SK-N-SH (cell line): ENCODE data around the gene RGS6. TPM values are rescaled to one million over a fixed set of nuclear protein-coding genes. Genes with fewer than 3 reads are reported as not detected.

Experiments used
- CTCF ChIA-PET: fragments of 300-600, 350-600 bp; formaldehyde crosslinking; extraction: SDS; loops from one replicate; lab custom pipeline; 2021; lab: Yijun Ruan, JAX
- POLR2A ChIA-PET: fragments of 350-600 bp; sonication (Branson Sonifier 250); formaldehyde crosslinking; extraction: SDS; loops from one replicate; lab custom pipeline; 2020; ENCODE audit warnings: antibody characterized with exemption, inconsistent platforms; lab: Yijun Ruan, JAX
- DNase-seq: peaks from one replicate; pipeline ENCODE4 v3.0.0; 2012
- H2AFZ ChIP-seq: fragments of 200-600 bp; sonication (generic); 2 replicates; pipeline ENCODE4 v1.8.1; 2016; ENCODE audit warnings: antibody characterized with exemption, mild to moderate bottlenecking, low read depth
- H3F3A ChIP-seq: fragments of 200-600 bp; sonication (generic); replicated peaks from 2 replicates; pipeline ENCODE3; 2016; ENCODE audit warnings: antibody characterized with exemption, mild to moderate bottlenecking; ENCODE audit not compliant: insufficient read depth
- H3K27ac ChIP-seq, 2 experiments: fragments of 200-500 bp in 1 of 2; fragments of 200-600 bp in 1 of 2; sonication (Bioruptor generic) in 1 of 2; sonication (generic), shearing (Covaris generic) in 1 of 2; 2 replicates each; pipeline versions ENCODE4 v1.5.1 to v1.6.1; 2014 to 2016; ENCODE audit warnings: low read depth in 2 of 2, inconsistent platforms in 1 of 2, low read length in 1 of 2, mild to moderate bottlenecking in 1 of 2, mixed read lengths in 1 of 2
- H3K27me3 ChIP-seq: fragments of 200-600 bp; sonication (generic), shearing (Covaris generic); 2 replicates; pipeline ENCODE4 v1.6.1; 2016; ENCODE audit warnings: mixed run types; ENCODE audit not compliant: insufficient read depth
- H3K36me3 ChIP-seq, 2 experiments: fragments of 200-500 bp in 1 of 2; fragments of 200-600 bp in 1 of 2; sonication (Bioruptor generic) in 1 of 2; sonication (generic) in 1 of 2; replicated peaks in 1 of 2; 2 replicates each; pipeline versions ENCODE3 to v1.5.1; 2014 to 2016; ENCODE audit warnings: low read length in 1 of 2, mild to moderate bottlenecking in 1 of 2; ENCODE audit not compliant: insufficient read depth in 2 of 2, control insufficient read depth in 1 of 2
- H3K4me1 ChIP-seq, 2 experiments: fragments of 200-500 bp in 1 of 2; fragments of 200-600 bp in 1 of 2; sonication (Bioruptor generic) in 1 of 2; sonication (generic), shearing (Covaris generic) in 1 of 2; 2 replicates each; pipeline versions ENCODE4 v1.5.1 to v1.6.1; 2014 to 2016; ENCODE audit warnings: low read depth in 1 of 2, low read length in 1 of 2, mixed run types in 1 of 2; ENCODE audit not compliant: insufficient read depth in 2 of 2, control insufficient read depth in 1 of 2
- H3K4me2 ChIP-seq: fragments of 200-600 bp; sonication (generic), shearing (Covaris generic); 2 replicates; pipeline ENCODE4 v1.6.1; 2017; ENCODE audit warnings: mixed run types
- H3K4me3 ChIP-seq, 2 experiments: fragments of 200-500 bp in 1 of 2; fragments of 200-600 bp in 1 of 2; sonication (Bioruptor generic) in 1 of 2; sonication (generic), shearing (Covaris generic) in 1 of 2; 2 replicates each; pipeline versions ENCODE4 v1.5.1 to v1.8.1; 2014 to 2016; ENCODE audit warnings: low read depth in 2 of 2, inconsistent platforms in 1 of 2, low read length in 1 of 2, mild to moderate bottlenecking in 1 of 2, mixed read lengths in 1 of 2, moderate library complexity in 1 of 2
- H3K79me2 ChIP-seq: fragments of 200-600 bp; sonication (generic); 2 replicates; pipeline ENCODE4 v1.8.1; 2017; ENCODE audit warnings: mild to moderate bottlenecking; ENCODE audit not compliant: insufficient read depth
- H3K9ac ChIP-seq: fragments of 200-600 bp; sonication (generic); 2 replicates; pipeline ENCODE4 v1.6.1; 2017; ENCODE audit warnings: mixed run types
- H3K9me2 ChIP-seq: fragments of 200-600 bp; sonication (generic); 2 replicates; pipeline ENCODE4 v1.6.1; 2017; ENCODE audit warnings: mixed run types
- H3K9me3 ChIP-seq: fragments of 200-600 bp; sonication (generic); 2 replicates; pipeline ENCODE4 v1.6.1; 2017; ENCODE audit warnings: mixed run types, mild to moderate bottlenecking, moderate library complexity
- H4K20me1 ChIP-seq: fragments of 200-600 bp; sonication (generic); 2 replicates; pipeline ENCODE4 v1.6.1; 2017; ENCODE audit warnings: mild to moderate bottlenecking, mixed run types; ENCODE audit not compliant: insufficient read depth
- CHD2 ChIP-seq: fragments of 150-350 bp; IDR thresholded peaks from 2 replicates; pipeline ENCODE4 v1.6.1; 2018; ENCODE audit warnings: low read length; ENCODE audit not compliant: partially characterized antibody
- ELF1 ChIP-seq: IDR thresholded peaks from 2 replicates; pipeline ENCODE4 v1.4.0; 2012
- FOSL2 ChIP-seq: IDR thresholded peaks from 2 replicates; pipeline ENCODE4 v1.4.0; 2012; ENCODE audit warnings: low read depth, mild to moderate bottlenecking, moderate library complexity, borderline replicate concordance
- FOXM1 ChIP-seq: IDR thresholded peaks from 2 replicates; pipeline ENCODE4 v1.4.0; 2012; ENCODE audit warnings: low read depth, mild to moderate bottlenecking
- GATA2 ChIP-seq: sonication (generic); formaldehyde crosslinking; IDR thresholded peaks from 2 replicates; pipeline ENCODE4 v1.5.0; 2020; ENCODE audit warnings: mild to moderate bottlenecking, missing genetic modification reagents
- IRF3 ChIP-seq: fragments of 150-350 bp; IDR thresholded peaks from 2 replicates; pipeline ENCODE4 v1.6.1; 2016; ENCODE audit warnings: mild to moderate bottlenecking, low read depth, low read length
- MAX ChIP-seq: IDR thresholded peaks from 2 replicates; pipeline ENCODE4 v1.4.0; 2012; ENCODE audit warnings: low read depth
- MEF2A ChIP-seq: IDR thresholded peaks from 2 replicates; pipeline ENCODE4 v1.4.0; 2012; ENCODE audit warnings: low read depth, borderline replicate concordance
- MXI1 ChIP-seq: IDR thresholded peaks from 2 replicates; pipeline ENCODE4 v1.6.1; 2012; ENCODE audit warnings: mild to moderate bottlenecking, low read depth, low read length, improper control_type of control experiment
- NFIC ChIP-seq: IDR thresholded peaks from 2 replicates; pipeline ENCODE4 v1.4.0; 2012; ENCODE audit warnings: borderline replicate concordance
- RAD21 ChIP-seq: IDR thresholded peaks from 2 replicates; pipeline ENCODE4 v1.6.1; 2012; ENCODE audit warnings: mild to moderate bottlenecking, low read length
- SIN3A ChIP-seq: IDR thresholded peaks from 2 replicates; pipeline ENCODE4 v1.6.1; 2012; ENCODE audit warnings: low read depth, mild to moderate bottlenecking, low read length, moderate library complexity, borderline replicate concordance
- TAF1 ChIP-seq: IDR thresholded peaks from 2 replicates; pipeline ENCODE4 v1.6.1; 2012; ENCODE audit warnings: low read depth, mild to moderate bottlenecking, low read length, moderate library complexity, borderline replicate concordance
- TCF12 ChIP-seq: IDR thresholded peaks from 2 replicates; pipeline ENCODE4 v1.4.0; 2012
- TEAD4 ChIP-seq: IDR thresholded peaks from 2 replicates; pipeline ENCODE4 v1.4.0; 2012; ENCODE audit warnings: mild to moderate bottlenecking, borderline replicate concordance; ENCODE audit not compliant: insufficient read depth
- USF1 ChIP-seq: IDR thresholded peaks from 2 replicates; pipeline ENCODE4 v1.4.0; 2012; ENCODE audit warnings: low read depth, borderline replicate concordance
- YY1 ChIP-seq: IDR thresholded peaks from 2 replicates; pipeline ENCODE4 v1.4.0; 2012; ENCODE audit warnings: low read depth, mild to moderate bottlenecking
- ZBTB33 ChIP-seq: IDR thresholded peaks from 2 replicates; pipeline ENCODE4 v1.4.0; 2012; ENCODE audit warnings: low read depth, borderline replicate concordance
- WGBS: methylation state at CpG from one replicate; pipeline ENCODE4 v1.1.6; 2017; ENCODE audit warnings: low lambda C conversion rate; 5-methylcytosine and 5-hydroxymethylcytosine counted together
- polyA plus RNA-seq, 3 experiments: library from polyadenylated mRNA; depleted of rRNA; stranded (reverse); fragments of >200 nt; gene quantifications; 2 replicates each; pipeline ENCODE4 v1.2.3, GENCODE V29; 2012

RGS6 gene
- polyA plus RNA-seq, 1 of the 3 experiments (the other 2 are of a cell fraction) = not detected

GRCh38 chr14:72549854-72550253 lies 617.6 kb downstream of the RGS6 start:
- no peaks in the 10 kb centered on the region for H3K27me3 ChIP-seq
- H3K9ac ChIP-seq = no peak overlapping the region
- H3K9me3 ChIP-seq = no peaks in the 10 kb centered on the region
- no peak overlapping the region for H3K4me3 ChIP-seq
- no peaks in the 10 kb centered on the region for H3K9me2 ChIP-seq
- H3K4me1 ChIP-seq = peaks cover 0 to 7% of the 10 kb centered on the region in 2 experiments; a peak in 1 of 4 replicates
- TF ChIP-seq MAX = no peak
- no peaks in the 10 kb centered on the region for H3K79me2 ChIP-seq
- H3K36me3 ChIP-seq = no peaks in the 10 kb centered on the region
- ChIA-PET POLR2A (no interaction called here), CTCF (interaction anchor here (0.8 to 5.2 kb wide), 5 partner anchors 9 to 355 kb away, joined by 3 to 37 read pairs (median 5); no protein-coding TSS in a partner anchor)
- H3K27ac ChIP-seq = no peak overlapping the region
- H3F3A ChIP-seq = no peaks in the 10 kb centered on the region
- H2AFZ ChIP-seq = no peak overlapping the region
- no peak for DNase-seq
- no peak overlapping the region for H3K4me2 ChIP-seq
- WGBS = 77% methylated on average over 5 of the region's 6 CpGs
- no peaks in the 10 kb centered on the region for H4K20me1 ChIP-seq

- POLR2A ChIA-PET = no interaction called here
- Histone ChIP-seq H2AFZ (no peak overlapping the region), H3K36me3 (no peaks in the 10 kb centered on the region), H3K4me2 (no peak overlapping the region), H3K4me1 (peaks cover 0 to 7% of the 10 kb centered on the region in 2 experiments; a peak in 1 of 4 replicates), H3K27me3 (no peaks in the 10 kb centered on the region), H3F3A (no peaks in the 10 kb centered on the region), H4K20me1 (no peaks in the 10 kb centered on the region), H3K9ac (no peak overlapping the region), H3K4me3 (no peak overlapping the region), H3K9me2 (no peaks in the 10 kb centered on the region), H3K27ac (no peak overlapping the region), H3K9me3 (no peaks in the 10 kb centered on the region), H3K79me2 (no peaks in the 10 kb centered on the region)
- no peak for TF ChIP-seq ELF1
- DNase-seq = no peak
- 51% methylated on average over 4 of the region's 4 CpGs for WGBS
- CTCF ChIA-PET = interaction anchor here (5.2 kb wide), 1 partner anchor 354 kb away, joined by 37 read pairs; no protein-coding TSS in a partner anchor
Measured at GRCh38 chr14:72550513-72550912, 618.3 kb downstream of the RGS6 start.

- Histone ChIP-seq H3K27ac (no peak overlapping the region), H3K4me3 (no peak overlapping the region), H3F3A (no peaks in the 10 kb centered on the region), H4K20me1 (no peaks in the 10 kb centered on the region), H2AFZ (no peak overlapping the region), H3K4me2 (no peak overlapping the region), H3K4me1 (peaks cover 0 to 7% of the 10 kb centered on the region in 2 experiments; a peak in 1 of 4 replicates), H3K27me3 (no peaks in the 10 kb centered on the region), H3K79me2 (no peaks in the 10 kb centered on the region), H3K9me3 (no peaks in the 10 kb centered on the region), H3K9me2 (no peaks in the 10 kb centered on the region), H3K9ac (no peak overlapping the region), H3K36me3 (no peaks in the 10 kb centered on the region)
- ChIA-PET CTCF (interaction anchor here (0.8 to 4.9 kb wide), 3 partner anchors 37 to 397 kb away, joined by 3 to 37 read pairs (median 5); no protein-coding TSS in a partner anchor), POLR2A (no interaction called here)
- DNase-seq = no peak
- TF ChIP-seq USF1 (no peak), CHD2 (no peak), MEF2A (no peak), RAD21 (no peak), GATA2 (CRISPR knock-in tag) (no peak), ZBTB33 (no peak), ELF1 (no peak), TAF1 (no peak), IRF3 (no peak), MXI1 (no peak), YY1 (no peak), TCF12 (no peak), FOXM1 (no peak), NFIC (no peak), SIN3A (no peak), FOSL2 (no peak), TEAD4 (no peak)
- WGBS = 65% methylated on average over 4 of the region's 5 CpGs
Measured at GRCh38 chr14:72552236-72552635, 620.0 kb downstream of the RGS6 start.
